Tibial nerve (tissue), 4 donors: ENCODE data around the gene ARFGAP1.

Experiments
- CTCF ChIP-seq, 5 experiments: fragments of 200-600 bp in 3 of 5; fragments of 450-650 bp in 2 of 5; sonication (generic) in 3 of 5; IDR thresholded peaks; one replicate each; pipeline ENCODE4 v1.5.1; 2016 to 2019; ENCODE audit warnings: antibody characterized with exemption in 5 of 5, mild to moderate bottlenecking in 3 of 5, moderate library complexity in 2 of 5
- EP300 ChIP-seq, 2 donors: sonication (generic); formaldehyde crosslinking; IDR thresholded peaks; one replicate each; pipeline ENCODE4 v1.6.1; 2017; ENCODE audit warnings: antibody characterized with exemption in 2 of 2, mild to moderate bottlenecking in 1 of 2
- POLR2A ChIP-seq, 2 donors: fragments of 450-650 bp; IDR thresholded peaks; one replicate each; pipeline ENCODE4 v1.6.1; 2017; ENCODE audit warnings: antibody characterized with exemption in 2 of 2, mild to moderate bottlenecking in 2 of 2, moderate library complexity in 2 of 2

- TF ChIP-seq POLR2A (IDR thresholded peaks at IDR 0.05) (no peak), EP300 (IDR thresholded peaks at IDR 0.05) (no peak), CTCF (IDR thresholded peaks at IDR 0.05) (no peak)
Observed at GRCh38 chr20:63294536-63294900, 21.9 kb downstream of the ARFGAP1 start.
